SJCRH30 (cell line): ENCODE measurements around the gene TMEM203. TPM values are rescaled to one million over a fixed set of nuclear protein-coding genes. Genes with fewer than 3 reads are reported as not detected.

Experiments
- DNase-seq, 2 experiments: peaks; one replicate each; pipeline ENCODE4 v3.0.0-alpha.2; 2015 to 2020
- H3K27ac ChIP-seq: fragments of 250-450 bp; sonication (Bioruptor Pico); 2 replicates; pipeline ENCODE4 v1.5.1; 2020; ENCODE audit warnings: mild to moderate bottlenecking, moderate library complexity
- H3K27me3 ChIP-seq: fragments of 250-450 bp; sonication (Bioruptor Pico); 2 replicates; pipeline ENCODE4 v1.5.1; 2020; ENCODE audit warnings: mild to moderate bottlenecking, moderate library complexity
- H3K36me3 ChIP-seq: fragments of 250-450 bp; sonication (Bioruptor Pico); 2 replicates; pipeline ENCODE4 v1.5.1; 2020; ENCODE audit warnings: mild to moderate bottlenecking, moderate library complexity
- H3K4me1 ChIP-seq: fragments of 250-450 bp; sonication (Bioruptor Pico); 2 replicates; pipeline ENCODE4 v1.5.1; 2020; ENCODE audit warnings: mild to moderate bottlenecking, moderate library complexity
- H3K4me3 ChIP-seq: fragments of 250-450 bp; sonication (Bioruptor Pico); 2 replicates; pipeline ENCODE4 v1.5.1; 2020; ENCODE audit warnings: mild to moderate bottlenecking, moderate library complexity
- H3K9me3 ChIP-seq: fragments of 250-450 bp; sonication (Bioruptor Pico); replicated peaks from 2 replicates; pipeline ENCODE4 v1.5.1; 2020; ENCODE audit warnings: mild to moderate bottlenecking, moderate library complexity
- total RNA-seq: library from RNA; depleted of rRNA; stranded (reverse); fragments of >200 nt; shearing (Covaris generic); gene quantifications from 2 replicates; pipeline ENCODE4 v1.2.3, GENCODE V29; 2014; rRNA removed

Gene TMEM203
- total RNA-seq, 1 experiment from 2014 or later, result 57.3 TPM

DNA sequence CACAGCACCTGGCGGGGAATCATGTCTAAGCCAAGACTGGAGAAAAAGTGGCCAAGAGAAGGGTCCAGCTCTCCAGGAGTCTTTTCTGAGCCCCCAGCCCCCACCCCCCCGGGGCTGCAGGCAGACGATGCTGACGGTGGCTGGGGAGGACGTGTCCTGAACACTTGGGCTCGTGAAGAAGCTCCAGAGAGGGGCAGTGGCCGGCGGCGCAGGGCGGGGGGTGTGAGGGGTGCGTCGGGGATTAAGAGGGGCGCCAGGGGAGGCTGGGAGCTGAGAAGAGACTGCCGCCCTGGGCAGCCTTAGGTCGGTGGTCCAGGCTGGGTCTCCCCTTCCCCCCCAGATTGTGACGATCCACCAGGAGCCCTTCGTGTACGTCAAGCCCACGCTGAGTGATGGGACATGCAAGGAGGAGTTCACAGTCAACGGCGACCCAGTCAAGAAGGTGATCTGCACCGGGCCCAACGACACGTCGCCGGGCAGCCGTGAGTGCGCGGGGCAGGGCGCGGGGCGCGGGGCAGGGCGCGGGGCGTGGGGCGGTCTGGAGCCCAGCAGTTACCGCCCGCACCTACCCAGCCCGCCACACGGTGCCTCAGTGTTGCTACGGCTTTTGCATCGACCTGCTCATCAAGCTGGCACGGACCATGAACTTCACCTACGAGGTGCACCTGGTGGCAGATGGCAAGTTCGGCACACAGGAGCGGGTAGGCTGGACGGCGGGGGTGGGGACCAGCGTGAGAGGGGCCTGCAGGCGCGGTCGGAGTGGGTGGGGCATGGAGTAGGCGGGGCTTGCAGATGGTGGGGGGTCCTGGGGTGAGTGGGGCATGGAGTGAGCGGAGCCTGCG lies 44.5 kb downstream of the TMEM203 start:
- no peak for DNase-seq
- peaks cover 39% of the 10 kb centered on the region for H3K4me1 ChIP-seq
- no peak overlapping the region for H3K4me3 ChIP-seq
- no peak overlapping the region for H3K27ac ChIP-seq
- H3K27me3 ChIP-seq, result peaks cover 16% of the 10 kb centered on the region
- H3K9me3 ChIP-seq, result no peaks in the 10 kb centered on the region
- no peaks in the 10 kb centered on the region for H3K36me3 ChIP-seq

DNA sequence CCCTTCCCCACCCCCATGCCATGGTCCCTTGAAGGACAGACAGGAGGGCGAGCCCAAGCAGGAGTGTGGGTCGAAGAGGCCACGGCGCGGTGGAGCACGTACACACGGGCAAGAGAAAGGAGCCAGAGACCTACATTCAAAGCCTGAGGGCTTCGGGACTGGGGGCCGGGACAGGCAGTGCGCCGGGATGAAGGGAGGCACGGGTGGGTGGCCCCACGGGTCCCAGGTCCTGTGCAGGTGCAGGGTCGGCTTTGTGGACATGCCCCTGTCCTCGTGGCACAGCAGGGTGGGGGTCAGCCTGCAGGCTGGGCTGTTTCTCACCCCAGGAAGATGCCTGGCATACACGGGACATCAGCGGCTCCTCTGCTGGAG lies 45.4 kb downstream of the TMEM203 start:
- Histone ChIP-seq H3K27ac (no peak overlapping the region), H3K4me3 (no peak overlapping the region), H3K27me3 (peaks cover 7% of the 10 kb centered on the region; the same call in 1 of the 2 replicates), H3K4me1 (peaks cover 30% of the 10 kb centered on the region), H3K9me3 (no peaks in the 10 kb centered on the region), H3K36me3 (no peaks in the 10 kb centered on the region)
- DNase-seq, result no peak

DNA sequence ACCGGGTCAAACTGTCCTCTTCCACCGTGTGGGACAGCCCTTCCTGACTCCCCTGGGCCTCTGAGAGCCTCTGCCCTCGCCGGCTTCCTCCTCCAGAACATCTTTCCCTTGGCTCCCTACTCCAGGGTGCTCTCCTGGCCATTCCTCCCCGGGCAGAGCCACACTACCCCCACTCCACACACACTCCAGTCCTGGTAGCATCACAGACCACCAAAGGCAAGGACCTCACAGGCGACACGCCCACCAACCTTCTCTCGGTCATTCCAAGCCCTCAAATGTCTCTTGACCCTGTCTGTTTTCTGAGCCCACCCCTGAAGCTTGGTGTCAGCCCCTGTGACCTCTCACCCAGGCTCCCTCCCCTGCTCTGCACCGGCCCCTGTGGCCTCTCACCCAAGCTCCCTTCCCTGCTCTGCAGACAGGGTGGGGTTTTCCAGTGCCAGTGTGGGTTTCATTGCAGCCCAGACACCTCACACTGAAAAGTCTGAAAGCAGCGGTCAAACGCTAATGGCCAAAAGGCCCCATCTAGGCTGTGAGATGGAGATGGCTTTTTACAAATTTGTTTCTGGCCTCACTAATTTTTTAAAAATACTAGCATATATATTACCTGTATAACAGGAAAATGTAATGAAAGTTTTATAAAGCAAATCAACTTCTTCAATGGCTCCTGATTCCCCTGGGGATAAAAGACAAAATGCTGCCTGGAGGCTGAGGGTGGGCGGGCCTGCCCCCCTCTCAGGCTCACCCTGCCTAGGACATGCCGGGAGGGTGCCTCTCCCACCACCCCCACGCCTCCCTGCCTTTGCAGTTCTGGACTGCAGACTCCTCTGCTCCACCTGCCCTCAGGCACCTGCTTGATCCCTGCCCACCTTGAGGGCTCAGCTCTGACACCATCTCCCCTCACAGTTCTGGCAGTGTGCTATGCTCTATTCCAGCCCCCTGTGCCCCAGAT lies 46.1 kb downstream of the TMEM203 start:
- H3K27ac ChIP-seq, result no peak overlapping the region
- H3K27me3 ChIP-seq, result peaks cover under 1% of the 10 kb centered on the region; the same call in 1 of the 2 replicates
- no peak overlapping the region for H3K4me3 ChIP-seq
- H3K4me1 ChIP-seq, result peaks cover 24% of the 10 kb centered on the region
- DNase-seq, result no peak
- no peaks in the 10 kb centered on the region for H3K9me3 ChIP-seq
- no peaks in the 10 kb centered on the region for H3K36me3 ChIP-seq

DNA sequence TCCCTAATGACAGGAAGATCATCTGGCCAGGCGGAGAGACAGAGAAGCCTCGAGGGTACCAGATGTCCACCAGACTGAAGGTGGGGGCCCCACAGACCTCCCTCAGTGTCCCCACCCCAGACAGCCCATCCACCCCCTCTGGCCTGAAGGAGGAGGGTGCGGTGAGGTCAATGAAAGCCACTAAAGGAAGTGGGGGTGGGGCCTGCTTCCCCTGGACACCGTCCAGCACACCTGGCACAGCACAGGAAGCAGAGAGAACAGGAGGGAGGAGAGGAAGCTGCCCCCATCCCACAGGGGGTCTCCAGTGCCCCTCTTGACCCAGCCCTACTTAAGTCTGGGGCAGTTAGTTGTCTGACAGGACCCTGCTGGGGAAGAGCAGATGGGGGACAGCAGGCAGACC lies 46.8 kb downstream of the TMEM203 start:
- H3K9me3 ChIP-seq, result no peaks in the 10 kb centered on the region
- DNase-seq, result no peak
- no peak overlapping the region for H3K4me3 ChIP-seq
- no peak overlapping the region for H3K27ac ChIP-seq
- H3K27me3 ChIP-seq, result no peaks in the 10 kb centered on the region
- no peaks in the 10 kb centered on the region for H3K36me3 ChIP-seq
- peaks cover 16% of the 10 kb centered on the region for H3K4me1 ChIP-seq

DNA sequence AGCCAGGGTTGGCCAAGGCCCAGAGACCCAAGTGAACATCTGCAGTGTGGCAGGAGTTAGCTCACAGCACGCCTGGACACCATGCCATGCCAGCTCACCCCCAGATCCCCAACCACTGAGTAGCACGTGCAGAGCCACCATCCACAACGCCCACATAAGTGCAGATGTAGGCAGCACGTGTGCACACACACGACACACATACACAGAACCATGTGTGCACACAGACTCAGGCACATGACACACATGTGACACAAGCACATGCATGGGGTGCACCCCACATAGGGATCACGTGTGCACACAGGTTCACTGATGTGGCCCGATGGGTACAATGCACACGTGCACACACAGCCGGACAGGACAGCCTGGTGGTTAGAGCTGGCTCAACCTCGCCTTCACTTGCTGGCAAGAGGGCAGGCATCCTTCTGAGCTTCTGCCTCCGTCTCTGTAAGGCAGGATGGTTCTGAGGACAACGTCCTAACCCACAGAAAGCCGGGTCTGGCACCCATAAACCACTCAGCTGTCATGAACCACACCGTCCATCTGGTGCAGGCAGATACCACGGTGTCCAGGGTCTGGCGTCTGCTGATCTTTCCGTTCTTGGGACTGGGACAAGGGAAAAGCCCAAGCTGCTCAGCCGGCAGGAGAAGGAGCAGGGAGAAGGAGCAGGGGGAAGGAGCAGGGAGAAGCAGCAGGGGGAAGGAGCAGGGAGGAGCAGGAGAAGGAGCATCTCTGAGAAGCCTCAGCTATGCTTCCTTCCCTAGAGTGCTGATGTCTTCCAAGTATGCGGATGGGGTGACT lies 47.6 kb downstream of the TMEM203 start:
- Histone ChIP-seq H3K27ac (no peak overlapping the region), H3K36me3 (no peaks in the 10 kb centered on the region), H3K9me3 (no peaks in the 10 kb centered on the region), H3K4me1 (peaks cover 15% of the 10 kb centered on the region), H3K27me3 (no peaks in the 10 kb centered on the region), H3K4me3 (no peak overlapping the region)
- no peak for DNase-seq

DNA sequence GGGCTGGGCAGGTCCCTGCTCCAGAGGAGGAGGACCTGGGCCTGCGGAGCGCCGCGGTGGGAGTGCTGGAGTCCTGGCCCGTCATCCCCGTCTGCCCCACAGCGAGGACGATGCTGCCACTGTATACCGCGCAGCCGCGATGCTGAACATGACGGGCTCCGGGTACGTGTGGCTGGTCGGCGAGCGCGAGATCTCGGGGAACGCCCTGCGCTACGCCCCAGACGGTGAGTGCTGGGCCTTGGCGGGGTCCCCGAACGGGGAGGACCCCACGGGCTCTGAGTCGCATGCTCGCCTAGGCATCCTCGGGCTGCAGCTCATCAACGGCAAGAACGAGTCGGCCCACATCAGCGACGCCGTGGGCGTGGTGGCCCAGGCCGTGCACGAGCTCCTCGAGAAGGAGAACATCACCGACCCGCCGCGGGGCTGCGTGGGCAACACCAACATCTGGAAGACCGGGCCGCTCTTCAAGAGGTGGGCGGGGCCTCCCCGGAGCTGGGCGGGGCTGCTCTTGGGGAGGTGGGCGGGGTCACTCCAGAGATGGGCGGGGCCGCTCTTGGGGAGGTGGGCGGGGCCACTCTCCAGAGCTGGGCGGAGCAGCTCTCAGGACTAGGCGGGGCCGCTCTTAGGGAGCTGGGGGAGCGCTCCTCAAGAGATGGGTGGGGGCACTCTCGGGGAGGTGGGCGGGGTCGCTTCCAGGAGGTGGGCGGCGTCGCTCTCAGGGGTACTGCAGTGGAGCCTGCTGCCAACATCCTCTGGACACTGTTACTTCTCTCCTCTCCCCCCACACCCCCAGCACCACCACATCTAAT lies 48.7 kb downstream of the TMEM203 start:
- Histone ChIP-seq H3K4me3 (no peak overlapping the region), H3K9me3 (no peaks in the 10 kb centered on the region), H3K36me3 (no peaks in the 10 kb centered on the region), H3K27ac (no peak overlapping the region), H3K4me1 (peaks cover 15% of the 10 kb centered on the region), H3K27me3 (no peaks in the 10 kb centered on the region)
- no peak for DNase-seq

Other genes with a start within 250 kb of the TMEM203 start
- not detected in 2 replicates for gene PTGDS, start 228.1 kb downstream of the TMEM203 start, total RNA-seq
- not detected in 2 replicates for gene LCNL1, start 222.7 kb downstream of the TMEM203 start, total RNA-seq
- gene PAXX, start 213.2 kb downstream of the TMEM203 start, total RNA-seq, result 25.9 and 27.8 TPM in 2 replicates
- 0.28 and 0.55 TPM in 2 replicates for gene CLIC3, start 209.1 kb downstream of the TMEM203 start, total RNA-seq
- gene ABCA2, start 177.4 kb downstream of the TMEM203 start, total RNA-seq, result 4.0 and 4.6 TPM in 2 replicates
- gene FUT7, start 173.6 kb downstream of the TMEM203 start, total RNA-seq, result not detected in 2 replicates
- gene NPDC1, start 159.5 kb downstream of the TMEM203 start, total RNA-seq, result 0.51 and 0.91 TPM in 2 replicates
- gene ENTPD2, start 151.6 kb downstream of the TMEM203 start, total RNA-seq, result 1.9 and 2.0 TPM in 2 replicates
- 69.7 and 71.0 TPM in 2 replicates for gene SAPCD2, start 135.1 kb downstream of the TMEM203 start, total RNA-seq
- 12.6 and 13.8 TPM in 2 replicates for gene UAP1L1, start 128.1 kb downstream of the TMEM203 start, total RNA-seq
- 38.4 and 42.6 TPM in 2 replicates for gene MAN1B1, start 118.7 kb downstream of the TMEM203 start, total RNA-seq
- gene DPP7, start 90.9 kb downstream of the TMEM203 start, total RNA-seq, result 12.6 and 13.4 TPM in 2 replicates
- 0.49 and 2.0 TPM in 2 replicates for gene GRIN1, start 66.5 kb downstream of the TMEM203 start, total RNA-seq
- 0.24 and 0.53 TPM in 2 replicates for gene LRRC26, start 35.6 kb downstream of the TMEM203 start, total RNA-seq
- not detected in 2 replicates for gene TMEM210, start 33.6 kb downstream of the TMEM203 start, total RNA-seq
- gene ANAPC2, start 17.1 kb downstream of the TMEM203 start, total RNA-seq, result 29.7 and 38.7 TPM in 2 replicates
- 73.0 and 88.1 TPM in 2 replicates for gene SSNA1, start 17.0 kb downstream of the TMEM203 start, total RNA-seq
- gene TPRN, start 4.9 kb downstream of the TMEM203 start, total RNA-seq, result 14.0 and 14.8 TPM in 2 replicates
- 12.5 and 17.2 TPM in 2 replicates for gene NDOR1, start 52 bp upstream of the TMEM203 start, total RNA-seq
- 0.23 and 0.43 TPM in 2 replicates for gene RNF208, start 16.6 kb upstream of the TMEM203 start, total RNA-seq
- 1.7 TPM in 2 replicates for gene CYSRT1, start 19.5 kb upstream of the TMEM203 start, total RNA-seq
- not detected in 2 replicates for gene RNF224, start 21.9 kb upstream of the TMEM203 start, total RNA-seq
- gene SLC34A3, start 25.3 kb upstream of the TMEM203 start, total RNA-seq, result 0.06 TPM in 1 of 2 replicates, not detected in the other
- gene TUBB4B, start 35.6 kb upstream of the TMEM203 start, total RNA-seq, result 528 and 565 TPM in 2 replicates
- not detected in 2 replicates for gene STPG3, start 45.6 kb upstream of the TMEM203 start, total RNA-seq
- 65.5 and 66.8 TPM in 2 replicates for gene NELFB, start 49.7 kb upstream of the TMEM203 start, total RNA-seq
- gene TOR4A, start 72.1 kb upstream of the TMEM203 start, total RNA-seq, result 4.0 and 4.4 TPM in 2 replicates
- 0.89 and 1.0 TPM in 2 replicates for gene NRARP, start 96.6 kb upstream of the TMEM203 start, total RNA-seq
- gene EXD3, start 217.5 kb upstream of the TMEM203 start, total RNA-seq, result 1.8 and 1.9 TPM in 2 replicates
- not detected in 2 replicates for gene NOXA1, start 217.7 kb upstream of the TMEM203 start, total RNA-seq
- gene ENTPD8, start 235.7 kb upstream of the TMEM203 start, total RNA-seq, result not detected in 2 replicates